Gastroesophageal sphincter (tissue), 4 donors: ENCODE data around the gene CCNY. TPM values are rescaled to one million over a fixed set of nuclear protein-coding genes. Genes with fewer than 3 reads are reported as not detected.

ENCODE experiments used
- ATAC-seq: fragments of 150-250 bp; one replicate; pipeline ENCODE4 v1.9.1; 2016; ENCODE audit warnings: mild to moderate bottlenecking, moderate library complexity
- H3K27ac ChIP-seq, 4 donors: fragments of 200-600 bp; sonication (generic) in 3 of 4; 1 replicate in 3 of 4; 2 replicates in 1 of 4; pipeline ENCODE4 v1.5.1; 2016 to 2019
- H3K27me3 ChIP-seq: fragments of 200-600 bp; sonication (generic); one replicate; pipeline ENCODE4 v1.5.1; 2019
- H3K36me3 ChIP-seq, 2 donors: fragments of 200-600 bp; sonication (generic); one replicate each; pipeline ENCODE4 v1.5.1; 2019; ENCODE audit warnings: control low read depth in 1 of 2
- H3K4me1 ChIP-seq, 3 donors: fragments of 200-600 bp; sonication (generic); 1 replicate in 2 of 3; 2 replicates in 1 of 3; pipeline ENCODE4 v1.5.1; 2016 to 2019; ENCODE audit warnings: control low read depth in 2 of 3
- H3K4me3 ChIP-seq, 2 donors: fragments of 200-600 bp; sonication (generic); one replicate each; pipeline ENCODE4 v1.5.1; 2019; ENCODE audit warnings: mild to moderate bottlenecking in 1 of 2, moderate library complexity in 1 of 2
- H3K9me3 ChIP-seq, 3 donors: fragments of 200-600 bp; sonication (generic); one replicate each; pipeline ENCODE4 v1.5.1; 2017 to 2019; ENCODE audit warnings: control low read depth in 2 of 3
- CTCF ChIP-seq, 4 experiments: fragments of 200-600 bp in 2 of 4; fragments of 450-650 bp in 2 of 4; sonication (generic) in 1 of 4; IDR thresholded peaks; one replicate each; pipeline ENCODE4 v1.5.1; 2017 to 2019; ENCODE audit warnings: antibody characterized with exemption in 4 of 4, mild to moderate bottlenecking in 2 of 4, moderate library complexity in 2 of 4
- EP300 ChIP-seq: sonication (generic); formaldehyde crosslinking; IDR thresholded peaks from one replicate; pipeline ENCODE4 v1.6.1; 2017; ENCODE audit warnings: antibody characterized with exemption, mild to moderate bottlenecking
- POLR2A ChIP-seq, 2 donors: fragments of 450-650 bp; IDR thresholded peaks; one replicate each; pipeline ENCODE4 v1.6.1; 2017; ENCODE audit warnings: antibody characterized with exemption in 2 of 2, mild to moderate bottlenecking in 2 of 2, moderate library complexity in 1 of 2
- POLR2AphosphoS5 ChIP-seq: sonication (generic); formaldehyde crosslinking; IDR thresholded peaks from one replicate; pipeline ENCODE4 v1.6.1; 2017; ENCODE audit warnings: antibody characterized with exemption
- WGBS, 2 donors: methylation state at CpG; one replicate each; pipeline ENCODE4 v1.1.5; 2018; ENCODE audit warnings: low coverage in 1 of 2; 5-methylcytosine and 5-hydroxymethylcytosine counted together
- total RNA-seq, 4 donors: library from RNA; depleted of rRNA; stranded (reverse); fragments of >200 nt; gene quantifications; one replicate each; pipeline ENCODE4 v1.1.0, GENCODE V29; 2016

CCNY gene
- total RNA-seq, 4 donors from 2014 or later, result 35.5 to 106 (median 63.2) TPM

GRCh38 chr10:35561715-35562114 is 225.4 kb downstream of the CCNY start:
- no peaks in the 10 kb centered on the region for H3K27me3 ChIP-seq
- H3K9me3 ChIP-seq, result no peaks in the 10 kb centered on the region
- WGBS, 2 donors, result 94% methylated on average over 1 of the region's 5 CpGs; no CpG with 5 or more reads in 1 of the 2 donors
- H3K4me3 ChIP-seq, result no peak overlapping the region
- TF ChIP-seq EP300, result no peak
- no peak for TF ChIP-seq POLR2A (IDR thresholded peaks at IDR 0.05)
- no peak for TF ChIP-seq POLR2AphosphoS5
- no peak for TF ChIP-seq CTCF (IDR thresholded peaks at IDR 0.05)
- no peak overlapping the region for H3K27ac ChIP-seq
- no peak for ATAC-seq
- H3K4me1 ChIP-seq, result peaks cover 0 to 37% (median 20%) of the 10 kb centered on the region in 3 donors
- H3K36me3 ChIP-seq, result peaks cover 0 to 31% of the 10 kb centered on the region in 2 donors

GRCh38 chr10:35562427-35562826 is 226.1 kb downstream of the CCNY start:
- WGBS, 2 donors, result 86 to 100% methylated on average over 1 of the region's 1 CpG
- ATAC-seq, result no peak
- Histone ChIP-seq H3K4me3 (no peak overlapping the region), H3K27ac (no peak overlapping the region), H3K4me1 (peaks cover 0 to 37% (median 20%) of the 10 kb centered on the region in 3 donors), H3K36me3 (peaks cover 0 to 37% of the 10 kb centered on the region in 2 donors), H3K27me3 (no peaks in the 10 kb centered on the region), H3K9me3 (no peaks in the 10 kb centered on the region)
- no peak for TF ChIP-seq EP300
- TF ChIP-seq POLR2A (IDR thresholded peaks at IDR 0.05), result no peak
- TF ChIP-seq CTCF (IDR thresholded peaks at IDR 0.05), result no peak
- no peak for TF ChIP-seq POLR2AphosphoS5

- WGBS, 2 donors, result 45 to 47% methylated on average over 11 to 13 of the region's 13 CpGs
- peak; percentile 23 for TF ChIP-seq POLR2AphosphoS5
- no peak for TF ChIP-seq EP300
- no peak for TF ChIP-seq POLR2A (IDR thresholded peaks at IDR 0.05)
- peak in 3 of 4 experiments; percentile 84 to 94 (median 86) for TF ChIP-seq CTCF (IDR thresholded peaks at IDR 0.05)
- no peak overlapping the region for H3K4me3 ChIP-seq
- H3K27ac ChIP-seq, result no peak overlapping the region
- no peaks in the 10 kb centered on the region for H3K27me3 ChIP-seq
- H3K9me3 ChIP-seq, result no peaks in the 10 kb centered on the region
- no peak for ATAC-seq
- peaks cover 0 to 47% of the 10 kb centered on the region in 2 donors for H3K36me3 ChIP-seq
- peaks cover 0 to 37% (median 20%) of the 10 kb centered on the region in 3 donors for H3K4me1 ChIP-seq
Measured at GRCh38 chr10:35563261-35563891, 227.1 kb downstream of the CCNY start.

- Histone ChIP-seq H3K36me3 (peaks cover 0 to 56% of the 10 kb centered on the region in 2 donors), H3K27ac (peak overlapping the region in 3 of 4 donors; percentile 31 to 63 (median 39)), H3K9me3 (no peaks in the 10 kb centered on the region), H3K4me1 (peaks cover 0 to 37% (median 20%) of the 10 kb centered on the region in 3 donors), H3K27me3 (no peaks in the 10 kb centered on the region), H3K4me3 (no peak overlapping the region)
- 100% methylated on average over 1 of the region's 6 CpGs; no CpG with 5 or more reads in 1 of the 2 donors for WGBS, 2 donors
- TF ChIP-seq CTCF (IDR thresholded peaks at IDR 0.05), result no peak
- TF ChIP-seq POLR2AphosphoS5, result no peak
- no peak for TF ChIP-seq POLR2A (IDR thresholded peaks at IDR 0.05)
- TF ChIP-seq EP300, result no peak
- ATAC-seq, result peak; percentile 38
Measured at GRCh38 chr10:35564341-35564968, 228.1 kb downstream of the CCNY start.
